ENCODE results near the gene PEPD. TPM values are rescaled to one million over a fixed set of nuclear protein-coding genes. Genes with fewer than 3 reads are reported as not detected.

PEPD gene
- total and polyA plus RNA-seq, 2 donors (not counting 3 experiments of a cell fraction or from before 2014, with no cell fraction given) = 73.7 to 126 TPM

GRCh38 chr19:33402421-33403220, 119.0 kb downstream of the PEPD start:
- POLR2A ChIA-PET = no interaction called here
- no TSS peak for BruUV-seq (replicated peaks)
- H4K20me1 ChIP-seq (replicated peaks; ENCODE audit: control insufficient read depth, extremely low read depth, insufficient read depth, low read length) = no peaks in the 10 kb centered on the region
- FAIRE-seq (no peak), DNase-seq (ENCODE audit: low read depth, low spot score) (no peak)
- no peaks in the 10 kb centered on the region for H3K79me2 ChIP-seq (ENCODE audit: control insufficient read depth, insufficient read depth, low read length)
- no peaks in the 10 kb centered on the region for H3K9me3 ChIP-seq (replicated peaks; ENCODE audit: control insufficient read depth, insufficient read depth, low read length)
- intact Hi-C loops (cut with micrococcal nuclease) (no loop called here), dilution Hi-C loops (cut with MboI; ENCODE audit: extremely low pct_ligation_motif_present, low sequenced_read_pairs) (no loop called here)
- no peak overlapping the region for H3K27ac ChIP-seq (ENCODE audit: insufficient read depth, low read depth, low read length)
- no peaks in the 10 kb centered on the region for H3K27me3 ChIP-seq (ENCODE audit: control insufficient read depth in 2 of 2, insufficient read depth in 2 of 2, low read length in 2 of 2)
- H3K4me1 ChIP-seq (ENCODE audit: control insufficient read depth, extremely low read depth, insufficient read depth, low read length) = no peaks in the 10 kb centered on the region
- no peak overlapping the region for H3K4me3 ChIP-seq (replicated peaks in 1 of 3; ENCODE audit: insufficient read depth in 1 of 3, low read depth in 1 of 3, low read length in 3 of 3)
- no peaks in the 10 kb centered on the region for H3K9me1 ChIP-seq (replicated peaks; ENCODE audit: control insufficient read depth, extremely low read depth, insufficient read depth, low read length)
- H2AFZ ChIP-seq (ENCODE audit: low read depth, low read length) = no peak overlapping the region
- no peak overlapping the region for H3K9ac ChIP-seq (replicated peaks; ENCODE audit: extremely low read depth, insufficient read depth, low read length)
- no peaks in the 10 kb centered on the region for H3K36me3 ChIP-seq (ENCODE audit: control insufficient read depth in 2 of 2, extremely low read depth in 1 of 2, insufficient read depth in 2 of 2, low read length in 2 of 2)
- CTCF ChIA-PET = interaction anchor here (5.9 kb wide), 1 partner anchor 164 kb away, joined by 181 read pairs; no protein-coding TSS in a partner anchor
- TF ChIP-seq MAX (IDR thresholded peaks at IDR 0.05; ENCODE audit: insufficient read depth, insufficient read length) (no peak), CTCF (IDR thresholded peaks at IDR 0.05; ENCODE audit: extremely low read depth in 1 of 2, insufficient read depth in 1 of 2, low read depth in 1 of 2, low read length in 2 of 2) (no peak), POLR2A (IDR thresholded peaks at IDR 0.05; ENCODE audit: low read depth, low read length) (no peak), EZH2 (IDR thresholded peaks at IDR 0.05; ENCODE audit: borderline replicate concordance, low read depth, low read length, severe bottlenecking) (no peak), GATA2 (IDR thresholded peaks at IDR 0.05; ENCODE audit: insufficient read depth, insufficient read length, low read depth, low read length) (no peak), JUN (IDR thresholded peaks at IDR 0.05; ENCODE audit: borderline replicate concordance, insufficient read depth, insufficient read length, low read depth) (no peak), FOS (IDR thresholded peaks at IDR 0.05; ENCODE audit: borderline replicate concordance, insufficient read depth, low read length) (no peak), POLR2AphosphoS5 (IDR thresholded peaks at IDR 0.05; ENCODE audit: insufficient read depth, low read depth, low read length) (no peak), MYC (IDR thresholded peaks at IDR 0.05; ENCODE audit: low read depth, low read length) (no peak)
- no peak overlapping the region for H3K4me2 ChIP-seq (ENCODE audit: insufficient read depth, low read length)
